Fibroblast of villous mesenchyme (primary cell): Measurements from ENCODE around the gene NLRP9. TPM values are rescaled to one million over a fixed set of nuclear protein-coding genes. Genes with fewer than 3 reads are reported as not detected.
"Not testable (repeated sequence)": the region's sequence is repeated elsewhere in the genome, so short reads cannot be mapped to it uniquely, and the experiment has no call there.

Source experiments
- DNase-seq: peaks from one replicate; pipeline ENCODE4 v3.0.0-alpha.2; 2010; ENCODE audit warnings: low read depth
- H3K4me3 ChIP-seq: 2 replicates; pipeline ENCODE4 v1.5.1; 2011; ENCODE audit warnings: low read depth, mild to moderate bottlenecking, low read length
- CTCF ChIP-seq: IDR thresholded peaks from 2 replicates; pipeline ENCODE4 v1.5.1; 2012; ENCODE audit warnings: low read depth, mild to moderate bottlenecking, low read length; ENCODE audit not compliant: insufficient read depth
- total RNA-seq: library from RNA; depleted of rRNA; stranded (reverse); fragments of >200 nt; gene quantifications from 2 replicates; pipeline ENCODE4 v1.2.3, GENCODE V29; 2012

The NLRP9 gene
- total RNA-seq = not detected in 2 replicates

GRCh38 chr19:55738302-55738701, at the start of gene NLRP9:
NLRP9 (minus strand) TSS chr19:55738402; CDS start chr19:55738374, 28 bp downstream.
- H3K4me3 ChIP-seq = no peak within 1 kb of the TSS
- no peak for TF ChIP-seq CTCF
- DNase-seq = no peak

DNA sequence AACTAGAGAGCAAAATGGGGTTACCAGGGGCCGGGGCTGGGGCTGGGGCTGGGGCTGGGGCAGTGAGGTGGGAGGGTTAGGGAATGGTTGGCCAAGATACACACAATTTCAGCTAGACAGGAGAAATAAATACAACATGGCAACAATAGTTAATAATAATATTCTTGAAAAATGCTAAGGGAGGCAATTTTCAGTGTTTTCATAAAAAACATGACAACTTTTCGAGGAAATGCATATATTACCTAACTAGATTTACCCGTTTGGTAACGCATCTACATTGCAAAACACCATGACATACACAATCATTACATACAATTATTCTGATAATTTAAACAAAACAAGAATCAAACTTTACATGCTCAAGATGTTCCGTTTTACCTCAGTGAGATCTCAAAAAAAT, 42.9 kb upstream of the NLRP9 start:
- DNase-seq = no peak
- no peak for TF ChIP-seq CTCF
- no peak overlapping the region for H3K4me3 ChIP-seq

GRCh38 chr19:55778331-55778730, 40.1 kb upstream of the NLRP9 start:
- no peak overlapping the region for H3K4me3 ChIP-seq
- DNase-seq = no peak
- no peak for TF ChIP-seq CTCF

- no peak for DNase-seq
- TF ChIP-seq CTCF = no peak
- no peak overlapping the region for H3K4me3 ChIP-seq
These were observed 39.3 kb upstream of the NLRP9 start for GRCh38 chr19:55777528-55777927.

DNA sequence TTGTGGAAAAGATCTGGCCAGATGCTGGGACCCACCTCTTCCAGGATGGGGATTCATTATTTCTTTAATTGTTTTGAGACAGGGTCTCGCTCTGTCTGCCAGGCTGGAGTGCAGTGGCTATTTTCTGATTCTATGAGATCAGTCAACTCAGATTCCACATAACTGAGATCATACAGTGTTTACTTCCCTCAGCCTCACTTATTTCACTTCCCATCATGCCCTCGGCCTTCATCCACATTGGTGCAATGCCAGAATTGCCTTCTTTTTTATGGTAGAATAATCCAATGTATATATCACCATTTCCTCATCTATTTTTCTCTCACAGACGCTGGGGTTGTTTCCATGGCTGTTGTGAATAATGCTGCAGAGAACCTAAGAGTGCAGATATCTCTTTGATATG, 31.4 kb upstream of the NLRP9 start:
- not testable (repeated sequence) for H3K4me3 ChIP-seq, DNase-seq

DNA sequence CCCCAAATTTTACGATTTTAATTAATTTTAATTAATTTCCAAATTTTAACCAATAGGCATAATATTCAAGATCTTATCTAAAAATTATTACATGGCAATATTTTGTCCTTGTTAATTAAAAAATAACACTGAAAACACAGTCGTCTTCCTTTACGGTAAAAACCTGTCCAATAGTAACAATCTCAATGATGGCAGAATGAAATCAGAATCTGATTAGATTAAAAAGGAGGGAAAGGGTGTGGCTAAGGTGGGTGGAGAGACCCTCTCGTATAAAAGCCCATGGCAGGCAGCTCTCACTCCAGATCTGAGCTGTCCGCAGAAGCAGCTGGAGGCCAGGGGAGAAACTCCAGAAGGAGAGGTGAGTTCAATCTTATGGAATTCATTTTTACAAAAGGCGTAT, 30.6 kb upstream of the NLRP9 start, which contains the start of gene RFPL4AL1:
Gene RFPL4AL1, plus strand, starts transcription at position 301 of the 400 bp plus-strand sequence. CDS start 2,687 bp downstream, outside the sequence.
- not testable (repeated sequence) for H3K4me3 ChIP-seq, DNase-seq

- H3K4me3 ChIP-seq = no peak overlapping the region
- no peak for DNase-seq
- TF ChIP-seq CTCF = no peak
These were observed 28.3 kb upstream of the NLRP9 start for GRCh38 chr19:55766466-55766865.

DNA sequence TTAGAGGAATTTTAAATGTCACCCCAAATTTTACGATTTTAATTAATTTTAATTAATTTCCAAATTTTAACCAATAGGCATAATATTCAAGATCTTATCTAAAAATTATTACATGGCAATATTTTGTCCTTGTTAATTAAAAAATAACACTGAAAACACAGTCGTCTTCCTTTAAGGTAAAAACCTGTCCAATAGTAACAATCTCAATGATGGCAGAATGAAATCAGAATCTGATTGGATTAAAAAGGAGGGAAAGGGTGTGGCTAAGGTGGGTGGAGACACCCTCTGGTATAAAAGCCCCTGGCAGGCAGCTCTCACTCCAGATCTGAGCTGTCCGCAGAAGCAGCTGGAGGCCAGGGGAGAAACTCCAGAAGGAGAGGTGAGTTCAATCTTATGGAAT, 20.6 kb upstream of the NLRP9 start, which contains the start of gene RFPL4A:
Gene RFPL4A, plus strand, starts transcription at position 301 of the 400 bp plus-strand sequence. CDS start 2,704 bp downstream, outside the sequence.
- not testable (repeated sequence) for DNase-seq, H3K4me3 ChIP-seq

DNA sequence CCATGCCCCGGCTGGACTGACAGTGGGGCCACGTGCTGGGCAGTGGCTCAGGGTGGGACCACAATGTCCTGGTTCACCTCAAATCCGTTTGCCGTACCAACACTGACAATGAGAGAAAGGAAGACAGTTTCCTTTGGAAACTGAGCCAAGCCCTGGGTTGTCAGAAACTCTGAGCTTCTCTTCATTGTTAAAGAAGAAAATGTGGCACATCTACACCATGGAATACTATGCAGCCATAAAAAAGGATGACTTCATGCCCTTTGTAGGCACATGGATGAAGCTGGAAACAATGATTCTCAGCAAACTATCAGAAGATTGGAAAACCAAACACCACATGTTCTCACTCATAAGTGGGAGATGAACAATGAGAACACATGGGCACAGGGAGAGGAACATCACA, 18.6 kb upstream of the NLRP9 start:
- DNase-seq, H3K4me3 ChIP-seq: not testable (repeated sequence)
